Measurements from ENCODE around the gene SHLD1.

The SHLD1 gene

GRCh38 chr20:5727018-5727515 lies 23.1 kb upstream of the SHLD1 start:
- Histone ChIP-seq H3K9ac (ENCODE audit: low read depth, low read length) (no peak overlapping the region), H4K20me1 (ENCODE audit: insufficient read depth, low read length) (no peaks in the 10 kb centered on the region), H3K4me1 (ENCODE audit: insufficient read depth, low read length) (no peaks in the 10 kb centered on the region), H3K4me3 (ENCODE audit: low read depth in 1 of 2, low read length in 2 of 2) (no peak overlapping the region), H3K9me3 (ENCODE audit: insufficient read depth, low read length, severe bottlenecking) (peaks cover 4% of the 10 kb centered on the region), H3K27ac (ENCODE audit: low read length) (no peak overlapping the region), H3K27me3 (ENCODE audit: insufficient read depth, low read length, poor library complexity) (peaks cover 21% of the 10 kb centered on the region), H3K4me2 (ENCODE audit: insufficient read depth, low read length) (no peak overlapping the region), H3K79me2 (ENCODE audit: insufficient read depth, low read length) (no peaks in the 10 kb centered on the region), H2AFZ (ENCODE audit: low read depth, low read length) (no peak overlapping the region), H3K36me3 (ENCODE audit: insufficient read depth, low read length) (no peaks in the 10 kb centered on the region)
- ATAC-seq (ENCODE audit: insufficient read depth, low read depth) = no peak
- TF ChIP-seq CTCF (IDR thresholded peaks at IDR 0.05; ENCODE audit: borderline replicate concordance, extremely low read depth, low read length, poor library complexity, severe bottlenecking) (no peak), EZH2 (IDR thresholded peaks at IDR 0.05; ENCODE audit: borderline replicate concordance, low read depth, low read length, severe bottlenecking) (no peak)
- no peak for DNase-seq

- Histone ChIP-seq H3K79me2 (ENCODE audit: insufficient read depth, low read length) (no peaks in the 10 kb centered on the region), H4K20me1 (ENCODE audit: insufficient read depth, low read length) (no peaks in the 10 kb centered on the region), H3K9ac (ENCODE audit: low read depth, low read length) (no peak overlapping the region), H2AFZ (ENCODE audit: low read depth, low read length) (no peak overlapping the region), H3K4me3 (ENCODE audit: low read depth in 1 of 2, low read length in 2 of 2) (no peak overlapping the region), H3K4me1 (ENCODE audit: insufficient read depth, low read length) (no peaks in the 10 kb centered on the region), H3K9me3 (ENCODE audit: insufficient read depth, low read length, severe bottlenecking) (peaks cover 4% of the 10 kb centered on the region), H3K4me2 (ENCODE audit: insufficient read depth, low read length) (no peak overlapping the region), H3K36me3 (ENCODE audit: insufficient read depth, low read length) (no peaks in the 10 kb centered on the region), H3K27me3 (ENCODE audit: insufficient read depth, low read length, poor library complexity) (peaks cover 24% of the 10 kb centered on the region), H3K27ac (ENCODE audit: low read length) (no peak overlapping the region)
- no peak for DNase-seq
- TF ChIP-seq EZH2 (IDR thresholded peaks at IDR 0.05; ENCODE audit: borderline replicate concordance, low read depth, low read length, severe bottlenecking) = no peak
- TF ChIP-seq CTCF (IDR thresholded peaks at IDR 0.05; ENCODE audit: borderline replicate concordance, extremely low read depth, low read length, poor library complexity, severe bottlenecking) = no peak
- ATAC-seq (ENCODE audit: insufficient read depth, low read depth) = no peak
Observed at GRCh38 chr20:5729348-5729747, 20.9 kb upstream of the SHLD1 start.

- Histone ChIP-seq H3K79me2 (ENCODE audit: insufficient read depth, low read length) (no peaks in the 10 kb centered on the region), H3K36me3 (ENCODE audit: insufficient read depth, low read length) (no peaks in the 10 kb centered on the region), H3K9ac (ENCODE audit: low read depth, low read length) (no peak overlapping the region), H4K20me1 (ENCODE audit: insufficient read depth, low read length) (no peaks in the 10 kb centered on the region), H3K4me3 (ENCODE audit: low read depth in 1 of 2, low read length in 2 of 2) (no peak overlapping the region), H2AFZ (ENCODE audit: low read depth, low read length) (no peak overlapping the region), H3K9me3 (ENCODE audit: insufficient read depth, low read length, severe bottlenecking) (peaks cover 4% of the 10 kb centered on the region), H3K4me2 (ENCODE audit: insufficient read depth, low read length) (no peak overlapping the region), H3K27ac (ENCODE audit: low read length) (no peak overlapping the region), H3K27me3 (ENCODE audit: insufficient read depth, low read length, poor library complexity) (peaks cover 24% of the 10 kb centered on the region), H3K4me1 (ENCODE audit: insufficient read depth, low read length) (no peaks in the 10 kb centered on the region)
- ATAC-seq (ENCODE audit: insufficient read depth, low read depth) = no peak
- no peak for DNase-seq
- TF ChIP-seq CTCF (IDR thresholded peaks at IDR 0.05; ENCODE audit: borderline replicate concordance, extremely low read depth, low read length, poor library complexity, severe bottlenecking) (no peak), EZH2 (IDR thresholded peaks at IDR 0.05; ENCODE audit: borderline replicate concordance, low read depth, low read length, severe bottlenecking) (no peak)
Observed at GRCh38 chr20:5730131-5730530, 20.1 kb upstream of the SHLD1 start.

Measured in DND-41 (cell line).